ENCODE measurements around the gene PYROXD2.
"Not testable (repeated sequence)": the region's sequence is repeated elsewhere in the genome, so short reads cannot be mapped to it uniquely, and the experiment has no call there.

PYROXD2 gene

GRCh38 chr10:98390406-98390805 lies 24.6 kb downstream of the PYROXD2 start:
- no peak for TF ChIP-seq BHLHE40 (IDR thresholded peaks at IDR 0.05; ENCODE audit: borderline replicate concordance)
- no peak for TF ChIP-seq ZNF384 (IDR thresholded peaks at IDR 0.05)
- TF ChIP-seq FOXM1 (IDR thresholded peaks at IDR 0.05; ENCODE audit: borderline replicate concordance) = no peak
- no peak for TF ChIP-seq PKNOX1 (IDR thresholded peaks at IDR 0.05)
- no peak for TF ChIP-seq HDGF (IDR thresholded peaks at IDR 0.05; ENCODE audit: borderline replicate concordance)
- TF ChIP-seq NFRKB (IDR thresholded peaks at IDR 0.05) = no peak
- no peak for TF ChIP-seq CTBP1 (IDR thresholded peaks at IDR 0.05; ENCODE audit: borderline replicate concordance)
- no peak for TF ChIP-seq ELF4 (IDR thresholded peaks at IDR 0.05)
- TF ChIP-seq SUZ12 (IDR thresholded peaks at IDR 0.05) = no peak
- no peak for TF ChIP-seq FOXA1 (IDR thresholded peaks at IDR 0.05)
- no peak for TF ChIP-seq L3MBTL2 (conservative IDR thresholded peaks at IDR 0.05)
- no peak for TF ChIP-seq LEF1 (IDR thresholded peaks at IDR 0.05; ENCODE audit: borderline replicate concordance)
- TF ChIP-seq TARDBP (IDR thresholded peaks at IDR 0.05) = no peak
- TF ChIP-seq FOXK2 (IDR thresholded peaks at IDR 0.05) = no peak
- TF ChIP-seq ARNT (IDR thresholded peaks at IDR 0.05) = no peak
- no peak for TF ChIP-seq SP1 (IDR thresholded peaks at IDR 0.05)
- DNase-seq (ENCODE audit: extremely low spot score) = no peak
- ChIA-PET CTCF (interaction anchor here (0.6 kb wide), 1 partner anchor 263 kb away, joined by 6 read pairs; no protein-coding TSS in a partner anchor), POLR2A (no interaction called here)

GRCh38 chr10:98389398-98389797 lies 25.6 kb downstream of the PYROXD2 start:
- TF ChIP-seq L3MBTL2 (conservative IDR thresholded peaks at IDR 0.05) (no peak), ELF4 (IDR thresholded peaks at IDR 0.05) (no peak), FOXM1 (IDR thresholded peaks at IDR 0.05; ENCODE audit: borderline replicate concordance) (no peak), SUZ12 (IDR thresholded peaks at IDR 0.05) (no peak), BHLHE40 (IDR thresholded peaks at IDR 0.05; ENCODE audit: borderline replicate concordance) (no peak), LEF1 (IDR thresholded peaks at IDR 0.05; ENCODE audit: borderline replicate concordance) (no peak)
- ChIA-PET POLR2A (no interaction called here), CTCF (no interaction called here)
- DNase-seq (ENCODE audit: extremely low spot score) = no peak

- no peak for DNase-seq (ENCODE audit: extremely low spot score)
- CTCF ChIA-PET = no interaction called here
- TF ChIP-seq BHLHE40 (IDR thresholded peaks at IDR 0.05; ENCODE audit: borderline replicate concordance) (no peak), NFRKB (IDR thresholded peaks at IDR 0.05) (no peak), FOXA1 (IDR thresholded peaks at IDR 0.05) (no peak), PKNOX1 (IDR thresholded peaks at IDR 0.05) (no peak), SUZ12 (IDR thresholded peaks at IDR 0.05) (no peak), ARNT (IDR thresholded peaks at IDR 0.05) (no peak), ELF4 (IDR thresholded peaks at IDR 0.05) (no peak)
- POLR2A ChIA-PET = no interaction called here
These were observed 26.8 kb downstream of the PYROXD2 start for GRCh38 chr10:98388101-98388655.

GRCh38 chr10:98384531-98385133 lies 30.4 kb downstream of the PYROXD2 start:
- no peak for TF ChIP-seq TARDBP (IDR thresholded peaks at IDR 0.05)
- TF ChIP-seq PKNOX1 (IDR thresholded peaks at IDR 0.05) = no peak
- no peak for TF ChIP-seq ZNF384 (IDR thresholded peaks at IDR 0.05)
- no peak for TF ChIP-seq LEF1 (IDR thresholded peaks at IDR 0.05; ENCODE audit: borderline replicate concordance)
- TF ChIP-seq ARNT (IDR thresholded peaks at IDR 0.05) = no peak
- no peak for TF ChIP-seq BHLHE40 (IDR thresholded peaks at IDR 0.05; ENCODE audit: borderline replicate concordance)
- TF ChIP-seq SUZ12 (IDR thresholded peaks at IDR 0.05) = no peak
- TF ChIP-seq FOXM1 (IDR thresholded peaks at IDR 0.05; ENCODE audit: borderline replicate concordance) = no peak
- no peak for TF ChIP-seq CTBP1 (IDR thresholded peaks at IDR 0.05; ENCODE audit: borderline replicate concordance)
- no peak for TF ChIP-seq L3MBTL2 (conservative IDR thresholded peaks at IDR 0.05)
- TF ChIP-seq HDGF (IDR thresholded peaks at IDR 0.05; ENCODE audit: borderline replicate concordance) = no peak
- no peak for TF ChIP-seq NFRKB (IDR thresholded peaks at IDR 0.05)
- TF ChIP-seq SP1 (IDR thresholded peaks at IDR 0.05) = no peak
- DNase-seq (ENCODE audit: extremely low spot score) = no peak
- POLR2A ChIA-PET = no interaction called here
- CTCF ChIA-PET = no interaction called here

GRCh38 chr10:98383869-98384268 lies 31.1 kb downstream of the PYROXD2 start:
- no peak for DNase-seq (ENCODE audit: extremely low spot score)
- ChIA-PET CTCF (interaction anchor here (0.6 to 1.0 kb wide), 2 partner anchors 12 to 42 kb away, joined by 3 read pairs; no protein-coding TSS in a partner anchor), POLR2A (no interaction called here)
- TF ChIP-seq ARNT (IDR thresholded peaks at IDR 0.05) (no peak), FOXA1 (IDR thresholded peaks at IDR 0.05) (no peak), CTBP1 (IDR thresholded peaks at IDR 0.05; ENCODE audit: borderline replicate concordance) (no peak), NFRKB (IDR thresholded peaks at IDR 0.05) (no peak), ELF4 (IDR thresholded peaks at IDR 0.05) (no peak), BHLHE40 (IDR thresholded peaks at IDR 0.05; ENCODE audit: borderline replicate concordance) (no peak), HDGF (IDR thresholded peaks at IDR 0.05; ENCODE audit: borderline replicate concordance) (no peak), FOXK2 (IDR thresholded peaks at IDR 0.05) (no peak), L3MBTL2 (conservative IDR thresholded peaks at IDR 0.05) (no peak), SUZ12 (IDR thresholded peaks at IDR 0.05) (no peak), PKNOX1 (IDR thresholded peaks at IDR 0.05) (no peak)

GRCh38 chr10:98383134-98383667 lies 31.8 kb downstream of the PYROXD2 start:
- DNase-seq (ENCODE audit: extremely low spot score); POLR2A ChIA-PET: not testable (repeated sequence)
- CTCF ChIA-PET = interaction anchor here (0.6 to 1.0 kb wide), 2 partner anchors 13 to 43 kb away, joined by 3 read pairs; no protein-coding TSS in a partner anchor
